Measurements from ENCODE around the gene TSPAN15.

The TSPAN15 gene

GRCh38 chr10:69409968-69410367 is 41.3 kb upstream of the TSPAN15 start:
- Histone ChIP-seq H3K27me3 (replicated peaks; ENCODE audit: control insufficient read depth, insufficient read depth, low read length) (no peaks in the 10 kb centered on the region), H3K4me3 (replicated peaks; ENCODE audit: low read depth, low read length) (no peak overlapping the region), H3K36me3 (ENCODE audit: control insufficient read depth, insufficient read depth, low read length) (no peaks in the 10 kb centered on the region)
- TF ChIP-seq CTCF (IDR thresholded peaks at IDR 0.05; ENCODE audit: insufficient read depth, low read length, poor library complexity, severe bottlenecking) = no peak
- DNase-seq (ENCODE audit: extremely low read depth, insufficient read length) = no peak

- no peak for TF ChIP-seq CTCF (IDR thresholded peaks at IDR 0.05; ENCODE audit: insufficient read depth, low read length, poor library complexity, severe bottlenecking)
- Histone ChIP-seq H3K36me3 (ENCODE audit: control insufficient read depth, insufficient read depth, low read length) (no peaks in the 10 kb centered on the region), H3K4me3 (replicated peaks; ENCODE audit: low read depth, low read length) (no peak overlapping the region), H3K27me3 (replicated peaks; ENCODE audit: control insufficient read depth, insufficient read depth, low read length) (no peaks in the 10 kb centered on the region; the same call in 1 of the 2 replicates)
- no peak for DNase-seq (ENCODE audit: extremely low read depth, insufficient read length)
Measured at GRCh38 chr10:69410487-69410886, 40.8 kb upstream of the TSPAN15 start.

- no peak for DNase-seq (ENCODE audit: extremely low read depth, insufficient read length)
- no peaks in the 10 kb centered on the region; the same call in 1 of the 2 replicates for H3K27me3 ChIP-seq (replicated peaks; ENCODE audit: control insufficient read depth, insufficient read depth, low read length)
- TF ChIP-seq CTCF (IDR thresholded peaks at IDR 0.05; ENCODE audit: insufficient read depth, low read length, poor library complexity, severe bottlenecking) = no peak
- H3K4me3 ChIP-seq (replicated peaks; ENCODE audit: low read depth, low read length) = no peak overlapping the region
- H3K36me3 ChIP-seq (ENCODE audit: control insufficient read depth, insufficient read depth, low read length) = no peaks in the 10 kb centered on the region
Measured at GRCh38 chr10:69411476-69411875, 39.8 kb upstream of the TSPAN15 start.

- Histone ChIP-seq H3K36me3 (ENCODE audit: control insufficient read depth, insufficient read depth, low read length) (no peaks in the 10 kb centered on the region), H3K27me3 (replicated peaks; ENCODE audit: control insufficient read depth, insufficient read depth, low read length) (no peaks in the 10 kb centered on the region; the same call in 1 of the 2 replicates), H3K4me3 (replicated peaks; ENCODE audit: low read depth, low read length) (no peak overlapping the region)
- no peak for DNase-seq (ENCODE audit: extremely low read depth, insufficient read length)
- TF ChIP-seq CTCF (IDR thresholded peaks at IDR 0.05; ENCODE audit: insufficient read depth, low read length, poor library complexity, severe bottlenecking) = no peak
Measured at GRCh38 chr10:69412232-69412790, 39.0 kb upstream of the TSPAN15 start.

GRCh38 chr10:69413221-69413865 is 37.9 kb upstream of the TSPAN15 start:
- Histone ChIP-seq H3K4me3 (replicated peaks; ENCODE audit: low read depth, low read length) (no peak overlapping the region), H3K36me3 (ENCODE audit: control insufficient read depth, insufficient read depth, low read length) (no peaks in the 10 kb centered on the region), H3K27me3 (replicated peaks; ENCODE audit: control insufficient read depth, insufficient read depth, low read length) (no peaks in the 10 kb centered on the region; the same call in 1 of the 2 replicates)
- peak; percentile 64 for TF ChIP-seq CTCF (IDR thresholded peaks at IDR 0.05; ENCODE audit: insufficient read depth, low read length, poor library complexity, severe bottlenecking)
- DNase-seq (ENCODE audit: extremely low read depth, insufficient read length) = no peak

Data from GM06990 (cell line).